Measurements from ENCODE around the gene CFAP73. TPM values are rescaled to one million over a fixed set of nuclear protein-coding genes. Genes with fewer than 3 reads are reported as not detected.

The CFAP73 gene
- total RNA-seq, 1 donor = not detected

- no peak for TF ChIP-seq CTCF (IDR thresholded peaks at IDR 0.05; ENCODE audit: insufficient read depth, low read depth, low read length)
- no peak overlapping the region for H3K4me3 ChIP-seq (ENCODE audit: low read depth, low read length)
- no peak for DNase-seq (ENCODE audit: low read depth)
Observed at GRCh38 chr12:113181975-113182374, 32.5 kb downstream of the CFAP73 start.

DNA sequence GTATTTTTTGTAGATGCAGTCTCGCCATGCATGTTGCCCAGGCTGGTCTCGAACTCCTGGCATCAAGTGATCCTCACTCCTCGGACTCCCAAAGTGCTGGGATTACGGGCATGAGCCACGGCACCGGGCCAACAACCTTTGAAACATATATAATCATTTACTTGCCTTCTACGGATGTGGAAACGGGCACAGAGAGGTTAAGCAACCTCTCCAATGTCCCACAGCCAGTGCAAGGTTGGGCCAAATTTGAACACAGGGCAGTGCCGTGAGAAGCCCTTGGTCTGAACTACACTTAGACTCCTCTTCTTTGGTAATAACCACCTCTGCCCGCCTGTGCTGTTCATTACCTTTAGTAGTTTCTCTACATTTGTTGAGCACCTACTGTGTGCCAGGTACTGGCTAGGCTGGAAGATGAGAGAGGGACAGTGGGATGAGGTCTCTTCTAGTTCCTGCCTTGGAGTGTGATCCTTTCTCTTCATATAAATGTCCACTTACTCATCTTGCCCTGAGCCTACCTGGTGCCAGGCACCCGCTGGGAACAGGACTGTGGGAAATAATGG is 33.6 kb downstream of the CFAP73 start:
- no peak for DNase-seq (ENCODE audit: low read depth)
- no peak for TF ChIP-seq CTCF (IDR thresholded peaks at IDR 0.05; ENCODE audit: insufficient read depth, low read depth, low read length)
- H3K4me3 ChIP-seq (ENCODE audit: low read depth, low read length) = no peak overlapping the region

DNA sequence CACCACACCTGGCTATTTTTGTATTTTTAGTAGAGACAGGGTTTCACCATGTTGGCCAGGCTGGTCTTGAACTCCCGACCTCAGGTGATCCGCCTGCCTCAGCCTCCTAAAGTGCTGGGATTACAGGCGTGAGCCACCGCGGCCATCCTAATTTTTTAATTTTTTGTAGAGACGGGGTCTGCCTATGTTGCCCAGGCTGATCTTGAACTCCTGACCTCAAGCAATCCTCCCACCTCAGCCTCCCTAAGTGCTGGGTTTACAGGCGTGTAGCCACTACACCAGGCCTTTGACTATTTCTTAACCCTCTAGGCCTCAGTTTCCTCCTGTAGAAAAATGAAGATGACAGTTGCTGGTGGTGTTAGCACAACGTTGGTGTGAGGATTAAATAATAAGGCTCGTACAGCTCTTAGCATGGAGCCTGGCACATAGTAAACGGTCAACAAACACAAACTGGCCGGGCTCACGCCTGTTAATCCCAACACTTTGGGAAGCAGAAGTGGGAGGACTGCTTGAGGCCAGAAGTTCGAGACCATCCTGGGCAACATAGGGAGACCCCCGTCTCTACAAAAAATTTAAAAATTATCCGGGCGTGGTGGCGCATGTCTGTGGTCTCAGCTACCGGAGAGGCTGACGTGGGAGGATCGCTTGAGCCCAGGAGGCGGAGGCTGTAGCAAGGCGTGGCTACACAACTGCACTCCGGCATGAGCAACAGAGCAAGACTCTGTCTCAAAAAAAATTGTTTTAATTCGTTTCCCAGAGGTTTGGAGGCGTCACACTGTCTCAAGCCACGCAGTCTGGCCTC is 34.8 kb downstream of the CFAP73 start:
- DNase-seq (ENCODE audit: low read depth) = no peak
- TF ChIP-seq CTCF (IDR thresholded peaks at IDR 0.05; ENCODE audit: insufficient read depth, low read depth, low read length) = no peak
- peak overlapping the region; percentile 92 for H3K4me3 ChIP-seq (ENCODE audit: low read depth, low read length)

- H3K4me3 ChIP-seq (ENCODE audit: low read depth, low read length) = peak overlapping the region; percentile 92
- DNase-seq (ENCODE audit: low read depth) = peak; percentile 91
- no peak for TF ChIP-seq CTCF (IDR thresholded peaks at IDR 0.05; ENCODE audit: insufficient read depth, low read depth, low read length)
Observed at GRCh38 chr12:113184900-113185179, 35.3 kb downstream of the CFAP73 start.

DNA sequence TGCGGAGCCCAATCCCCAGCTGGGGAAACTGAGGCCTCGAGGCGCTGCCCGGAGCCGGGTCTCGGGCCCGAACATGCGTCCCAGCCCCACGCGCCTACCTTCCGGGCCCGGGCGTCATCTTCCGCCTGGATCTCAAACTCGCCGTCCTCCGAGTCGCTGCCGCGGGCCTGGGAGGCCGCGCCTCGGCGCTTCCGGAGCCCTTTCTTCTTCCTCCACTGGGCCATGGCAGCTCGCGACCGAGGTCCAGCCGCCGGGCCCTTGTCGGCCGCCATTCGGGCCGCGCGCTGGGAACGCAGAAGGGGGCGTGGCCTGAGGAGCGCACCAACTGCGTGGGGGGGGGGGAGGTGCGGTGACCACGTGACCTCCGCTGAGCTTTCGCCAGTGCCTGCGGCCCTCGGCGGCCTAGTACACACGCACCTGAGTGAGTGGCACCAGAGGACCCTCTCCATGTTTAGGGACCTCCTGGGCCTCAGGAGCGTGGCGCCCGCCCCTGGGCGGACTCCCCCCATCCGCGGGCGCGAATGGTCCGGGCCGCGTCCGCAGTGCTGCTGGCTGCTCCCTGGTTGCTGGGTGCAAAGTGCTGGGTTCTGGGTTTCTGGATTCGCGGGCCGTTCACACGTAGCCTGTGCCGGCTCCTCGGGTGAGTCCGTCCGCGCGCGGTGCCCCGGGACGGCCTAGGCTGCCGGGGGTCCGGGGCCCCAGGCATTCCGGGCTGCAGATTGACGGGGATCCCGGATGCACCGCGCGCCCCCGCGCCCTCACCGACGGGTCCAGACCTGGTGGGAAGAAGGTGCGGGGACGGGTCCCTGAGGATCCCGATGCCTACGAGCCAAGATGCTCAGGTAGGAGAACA is 35.9 kb downstream of the CFAP73 start, which contains the start of the genes DDX54 and RITA1:
TSS of gene DDX54 (minus strand) at position 299 of the 853 bp plus-strand sequence. CDS start at position 272, 27 bp downstream.
TSS of gene RITA1 (plus strand) at position 542 of the 853 bp plus-strand sequence. CDS start 1,026 bp downstream, outside the sequence.
- peak; percentile 78 for DNase-seq (ENCODE audit: low read depth)
- TF ChIP-seq CTCF (IDR thresholded peaks at IDR 0.05; ENCODE audit: insufficient read depth, low read depth, low read length) = no peak
- peak within 1 kb of the TSS; percentile 92 for H3K4me3 ChIP-seq (ENCODE audit: low read depth, low read length)

GRCh38 chr12:113186033-113186365 is 36.5 kb downstream of the CFAP73 start:
- peak; percentile 42 for DNase-seq (ENCODE audit: low read depth)
- no peak for TF ChIP-seq CTCF (IDR thresholded peaks at IDR 0.05; ENCODE audit: insufficient read depth, low read depth, low read length)
- H3K4me3 ChIP-seq (ENCODE audit: low read depth, low read length) = peak overlapping the region; percentile 92

All from fibroblast of villous mesenchyme (primary cell).